GM23338 (cell line): ENCODE measurements around the gene RBM33. TPM values are rescaled to one million over a fixed set of nuclear protein-coding genes. Genes with fewer than 3 reads are reported as not detected.
A peak's percentile ranks its signal among the peaks of the same experiment; 100 is the strongest.

ENCODE experiments used
- ATAC-seq: fragments of 200-7000 bp; cut with Tn5 transposase; 3 replicates; pipeline ENCODE4 v1.9.1; 2020
- DNase-seq: peaks from one replicate; pipeline ENCODE4 v3.0.0-alpha.2; 2015; ENCODE audit warnings: low spot score
- H2AFZ ChIP-seq: fragments of 200-600 bp; sonication (generic); 2 replicates; pipeline ENCODE4 v1.8.0; 2016; ENCODE audit warnings: antibody characterized with exemption, mild to moderate bottlenecking, moderate library complexity
- H3F3A ChIP-seq: fragments of 200-600 bp; sonication (generic); replicated peaks from 2 replicates; pipeline ENCODE4 v1.8.0; 2017; ENCODE audit warnings: antibody characterized with exemption, mixed run types, low read depth
- H3K27ac ChIP-seq: fragments of 200-600 bp; sonication (generic); 2 replicates; pipeline ENCODE4 v1.6.1; 2016; ENCODE audit warnings: low read depth
- H3K27me3 ChIP-seq: fragments of 200-600 bp; sonication (generic); 2 replicates; pipeline ENCODE4 v1.8.0; 2016; ENCODE audit warnings: mild to moderate bottlenecking, mixed run types, moderate library complexity; ENCODE audit not compliant: insufficient read depth
- H3K36me3 ChIP-seq: fragments of 200-600 bp; sonication (generic); 2 replicates; pipeline ENCODE4 v1.8.0; 2016; ENCODE audit warnings: mild to moderate bottlenecking; ENCODE audit not compliant: insufficient read depth
- H3K4me1 ChIP-seq: fragments of 200-600 bp; sonication (generic); 2 replicates; pipeline ENCODE4 v1.8.0; 2016; ENCODE audit warnings: mild to moderate bottlenecking, moderate library complexity; ENCODE audit not compliant: insufficient read depth
- H3K4me2 ChIP-seq: fragments of 200-600 bp; sonication (generic); 2 replicates; pipeline ENCODE4 v1.7.1; 2017; ENCODE audit warnings: mixed run types
- H3K4me3 ChIP-seq: fragments of 200-600 bp; sonication (generic); 2 replicates; pipeline ENCODE4 v1.6.1; 2016; ENCODE audit warnings: mixed run types
- H3K79me2 ChIP-seq: fragments of 200-600 bp; sonication (generic); replicated peaks from 2 replicates; pipeline ENCODE4 v1.8.0; 2017; ENCODE audit warnings: mild to moderate bottlenecking; ENCODE audit not compliant: insufficient read depth
- H3K9me2 ChIP-seq: fragments of 200-600 bp; sonication (generic); 2 replicates; pipeline ENCODE4 v1.8.0; 2017; ENCODE audit not compliant: insufficient read depth
- H4K20me1 ChIP-seq: fragments of 200-600 bp; sonication (generic); replicated peaks from 2 replicates; pipeline ENCODE4 v1.8.0; 2017; ENCODE audit warnings: mild to moderate bottlenecking; ENCODE audit not compliant: insufficient read depth
- H3K27ac Mint-ChIP-seq: 2 replicates; pipeline ENCODE4 v1.8.0; 2020; ENCODE audit warnings: inconsistent platforms, mild to moderate bottlenecking, moderate library complexity, mixed read lengths
- H3K27me3 Mint-ChIP-seq: 3 replicates; pipeline ENCODE4 v1.8.0; 2022; ENCODE audit warnings: low read depth, mild to moderate bottlenecking, moderate library complexity, mixed read lengths, inconsistent platforms; ENCODE audit not compliant: insufficient read depth, poor library complexity
- H3K36me3 Mint-ChIP-seq: 3 replicates; pipeline ENCODE4 v1.8.0; 2021; ENCODE audit warnings: low read depth, mild to moderate bottlenecking, inconsistent platforms, moderate library complexity, mixed read lengths
- H3K4me1 Mint-ChIP-seq: 3 replicates; pipeline ENCODE4 v1.8.0; 2020; ENCODE audit warnings: mild to moderate bottlenecking, inconsistent platforms, mixed read lengths
- H3K4me3 Mint-ChIP-seq: 3 replicates; pipeline ENCODE4 v1.8.0; 2021; ENCODE audit warnings: moderate library complexity, mild to moderate bottlenecking, inconsistent platforms, mixed read lengths
- H3K9me3 Mint-ChIP-seq: 3 replicates; pipeline ENCODE4 v1.8.0; 2020; ENCODE audit warnings: moderate library complexity, mild to moderate bottlenecking, inconsistent platforms, mixed read lengths
- EZH2phosphoT487 ChIP-seq: fragments of 200-600 bp; sonication (generic); IDR thresholded peaks from one replicate; pipeline ENCODE4 v1.8.1; 2018; ENCODE audit warnings: antibody characterized with exemption; ENCODE audit not compliant: unreplicated experiment
- JUNB ChIP-seq: IDR thresholded peaks from one replicate; pipeline ENCODE4 v1.6.1; 2016; ENCODE audit warnings: antibody characterized with exemption; ENCODE audit not compliant: unreplicated experiment
- NANOG ChIP-seq: IDR thresholded peaks from 2 replicates; pipeline ENCODE4 v1.6.1; 2016; ENCODE audit warnings: antibody characterized with exemption, borderline replicate concordance
- POLR2AphosphoS5 ChIP-seq: IDR thresholded peaks from 2 replicates; pipeline ENCODE4 v1.6.1; 2016; ENCODE audit warnings: antibody characterized with exemption, low read depth
- ZNF114 ChIP-seq: fragments of 250-450 bp; sonication (Bioruptor Pico); IDR thresholded peaks from 2 replicates; pipeline ENCODE4 v1.5.0; 2020; ENCODE audit warnings: mild to moderate bottlenecking, moderate library complexity
- ZNF331 ChIP-seq: fragments of 250-450 bp; sonication (Bioruptor Pico); IDR thresholded peaks from 2 replicates; pipeline ENCODE4 v1.5.0; 2020; ENCODE audit warnings: low read depth, mild to moderate bottlenecking, moderate library complexity
- polyA plus RNA-seq: library from polyadenylated mRNA; unstranded; fragments of >200 nt; fragmentation: Nextera tagmentation; extraction: Ambion mirVana; gene quantifications from 2 replicates; pipeline ENCODE4 v1.2.1, GENCODE V29; 2016
- total RNA-seq: library from RNA; depleted of rRNA; stranded (reverse); fragments of >200 nt; shearing (Covaris generic); gene quantifications from 2 replicates; pipeline ENCODE4 v1.2.3, GENCODE V29; 2014
- TF ChIP-seq, protein P1 (sequence below): IDR thresholded peaks from one replicate; pipeline ENCODE4 v1.6.1; 2018; ENCODE audit warnings: antibody characterized with exemption; ENCODE audit not compliant: unreplicated experiment
- TF ChIP-seq, protein P2 (sequence below): IDR thresholded peaks from 2 replicates; pipeline ENCODE4 v1.6.1; 2016; ENCODE audit warnings: antibody characterized with exemption
- TF ChIP-seq, protein P3 (sequence below), 2 experiments: fragments of 200-600 bp in 1 of 2; sonication (generic) in 1 of 2; conservative IDR thresholded peaks; 2 replicates each; pipeline versions ENCODE4 v1.5.1 to v1.6.1; 2016 to 2017; ENCODE audit warnings: antibody characterized with exemption in 2 of 2, low read depth in 2 of 2, mild to moderate bottlenecking in 2 of 2, moderate library complexity in 1 of 2

Gene RBM33
- total and polyA plus RNA-seq, 2 experiments from 2014 or later = 47.7 to 94.7 TPM

DNA sequence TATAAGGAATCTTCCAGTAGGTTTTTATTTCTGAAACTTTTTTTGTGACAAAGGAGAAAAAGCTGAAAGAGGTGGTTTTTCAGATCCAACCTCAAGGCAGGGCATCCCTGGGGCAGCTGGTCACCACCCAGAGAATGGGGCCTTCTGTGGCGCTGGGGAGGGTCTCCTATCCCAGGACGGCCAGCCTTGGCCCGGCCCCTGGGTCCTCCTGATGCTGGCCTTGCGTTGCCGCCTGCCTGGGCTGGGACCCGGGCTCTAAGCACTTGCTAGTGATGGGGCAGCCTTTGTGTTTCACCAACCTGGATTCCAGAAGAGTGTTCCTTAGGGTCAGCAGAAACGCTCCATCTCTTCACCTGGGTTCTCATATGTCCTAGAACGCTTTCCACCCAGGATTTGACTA, 151.5 kb downstream of the RBM33 start (continued):
- TF ChIP-seq EZH2phosphoT487 (no peak), ZNF331 (no peak), ZNF114 (no peak), NANOG (no peak), POLR2AphosphoS5 (no peak), JUNB (no peak)
- TF ChIP-seq, protein P1, sequence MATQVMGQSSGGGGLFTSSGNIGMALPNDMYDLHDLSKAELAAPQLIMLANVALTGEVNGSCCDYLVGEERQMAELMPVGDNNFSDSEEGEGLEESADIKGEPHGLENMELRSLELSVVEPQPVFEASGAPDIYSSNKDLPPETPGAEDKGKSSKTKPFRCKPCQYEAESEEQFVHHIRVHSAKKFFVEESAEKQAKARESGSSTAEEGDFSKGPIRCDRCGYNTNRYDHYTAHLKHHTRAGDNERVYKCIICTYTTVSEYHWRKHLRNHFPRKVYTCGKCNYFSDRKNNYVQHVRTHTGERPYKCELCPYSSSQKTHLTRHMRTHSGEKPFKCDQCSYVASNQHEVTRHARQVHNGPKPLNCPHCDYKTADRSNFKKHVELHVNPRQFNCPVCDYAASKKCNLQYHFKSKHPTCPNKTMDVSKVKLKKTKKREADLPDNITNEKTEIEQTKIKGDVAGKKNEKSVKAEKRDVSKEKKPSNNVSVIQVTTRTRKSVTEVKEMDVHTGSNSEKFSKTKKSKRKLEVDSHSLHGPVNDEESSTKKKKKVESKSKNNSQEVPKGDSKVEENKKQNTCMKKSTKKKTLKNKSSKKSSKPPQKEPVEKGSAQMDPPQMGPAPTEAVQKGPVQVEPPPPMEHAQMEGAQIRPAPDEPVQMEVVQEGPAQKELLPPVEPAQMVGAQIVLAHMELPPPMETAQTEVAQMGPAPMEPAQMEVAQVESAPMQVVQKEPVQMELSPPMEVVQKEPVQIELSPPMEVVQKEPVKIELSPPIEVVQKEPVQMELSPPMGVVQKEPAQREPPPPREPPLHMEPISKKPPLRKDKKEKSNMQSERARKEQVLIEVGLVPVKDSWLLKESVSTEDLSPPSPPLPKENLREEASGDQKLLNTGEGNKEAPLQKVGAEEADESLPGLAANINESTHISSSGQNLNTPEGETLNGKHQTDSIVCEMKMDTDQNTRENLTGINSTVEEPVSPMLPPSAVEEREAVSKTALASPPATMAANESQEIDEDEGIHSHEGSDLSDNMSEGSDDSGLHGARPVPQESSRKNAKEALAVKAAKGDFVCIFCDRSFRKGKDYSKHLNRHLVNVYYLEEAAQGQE = no peak
- TF ChIP-seq, protein P2, sequence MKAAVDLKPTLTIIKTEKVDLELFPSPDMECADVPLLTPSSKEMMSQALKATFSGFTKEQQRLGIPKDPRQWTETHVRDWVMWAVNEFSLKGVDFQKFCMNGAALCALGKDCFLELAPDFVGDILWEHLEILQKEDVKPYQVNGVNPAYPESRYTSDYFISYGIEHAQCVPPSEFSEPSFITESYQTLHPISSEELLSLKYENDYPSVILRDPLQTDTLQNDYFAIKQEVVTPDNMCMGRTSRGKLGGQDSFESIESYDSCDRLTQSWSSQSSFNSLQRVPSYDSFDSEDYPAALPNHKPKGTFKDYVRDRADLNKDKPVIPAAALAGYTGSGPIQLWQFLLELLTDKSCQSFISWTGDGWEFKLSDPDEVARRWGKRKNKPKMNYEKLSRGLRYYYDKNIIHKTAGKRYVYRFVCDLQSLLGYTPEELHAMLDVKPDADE = no peak
- TF ChIP-seq, protein P3, sequence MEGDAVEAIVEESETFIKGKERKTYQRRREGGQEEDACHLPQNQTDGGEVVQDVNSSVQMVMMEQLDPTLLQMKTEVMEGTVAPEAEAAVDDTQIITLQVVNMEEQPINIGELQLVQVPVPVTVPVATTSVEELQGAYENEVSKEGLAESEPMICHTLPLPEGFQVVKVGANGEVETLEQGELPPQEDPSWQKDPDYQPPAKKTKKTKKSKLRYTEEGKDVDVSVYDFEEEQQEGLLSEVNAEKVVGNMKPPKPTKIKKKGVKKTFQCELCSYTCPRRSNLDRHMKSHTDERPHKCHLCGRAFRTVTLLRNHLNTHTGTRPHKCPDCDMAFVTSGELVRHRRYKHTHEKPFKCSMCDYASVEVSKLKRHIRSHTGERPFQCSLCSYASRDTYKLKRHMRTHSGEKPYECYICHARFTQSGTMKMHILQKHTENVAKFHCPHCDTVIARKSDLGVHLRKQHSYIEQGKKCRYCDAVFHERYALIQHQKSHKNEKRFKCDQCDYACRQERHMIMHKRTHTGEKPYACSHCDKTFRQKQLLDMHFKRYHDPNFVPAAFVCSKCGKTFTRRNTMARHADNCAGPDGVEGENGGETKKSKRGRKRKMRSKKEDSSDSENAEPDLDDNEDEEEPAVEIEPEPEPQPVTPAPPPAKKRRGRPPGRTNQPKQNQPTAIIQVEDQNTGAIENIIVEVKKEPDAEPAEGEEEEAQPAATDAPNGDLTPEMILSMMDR (conservative IDR thresholded peaks at IDR 0.05; ENCODE audit: low read depth in 2 of 2) = no peak

DNA sequence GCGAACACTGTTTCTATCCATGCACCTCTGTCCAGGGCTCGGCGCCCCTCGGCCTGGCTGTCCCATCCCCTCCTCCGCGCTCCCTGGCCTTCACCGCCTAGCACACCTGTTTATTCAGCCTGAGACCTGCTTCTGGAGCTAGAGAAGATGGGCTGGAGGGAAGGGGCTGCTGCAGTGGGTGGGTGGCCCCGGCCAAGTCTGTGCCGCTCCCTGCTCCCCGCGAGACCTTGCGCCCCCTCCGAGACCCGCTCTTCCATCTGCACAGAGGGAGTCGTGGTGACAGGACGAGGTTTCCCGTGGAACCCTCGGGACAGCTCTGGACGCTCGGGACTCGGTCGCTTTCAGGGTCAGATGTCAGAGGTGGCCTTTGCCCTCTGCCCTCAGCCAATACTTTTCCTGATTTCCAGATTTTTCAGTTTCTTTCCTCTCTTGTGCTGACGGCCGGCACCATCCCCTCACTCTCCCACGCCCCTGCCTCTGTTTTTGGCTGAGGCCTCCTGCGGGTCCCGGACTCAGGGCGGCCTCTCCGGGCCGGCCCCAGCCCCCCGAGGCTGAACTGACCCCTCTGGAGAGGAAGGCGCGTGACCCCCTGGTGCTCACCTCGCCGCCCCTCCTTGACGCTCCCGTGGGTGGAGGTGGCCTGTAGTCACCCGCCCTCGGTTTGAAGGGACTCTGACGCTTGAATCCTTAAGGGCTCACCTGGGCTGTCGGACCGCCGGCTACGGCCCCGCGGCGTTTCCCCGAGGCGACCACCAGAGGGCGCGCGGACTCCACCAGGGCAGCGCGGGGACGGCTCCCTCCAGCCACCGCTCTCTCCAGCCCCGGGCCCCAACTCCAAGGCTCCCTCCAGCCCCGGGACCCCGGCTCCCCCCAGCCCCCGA, 152.2 kb downstream of the RBM33 start:
- Histone ChIP-seq H2AFZ (no peak overlapping the region; the same call in 1 of the 2 replicates), H3K4me1 (no peaks in the 10 kb centered on the region), H3K36me3 (no peaks in the 10 kb centered on the region), H3K4me2 (peak overlapping the region; percentile 75), H3F3A (no peaks in the 10 kb centered on the region), H3K27me3 (peaks cover 57% of the 10 kb centered on the region), H4K20me1 (0 out of 2 replicates have a peak, but pooled peaks cover 4% of the 10 kb centered on the region), H3K4me3 (peak overlapping the region; percentile 42; the same call in 1 of the 2 replicates), H3K27ac (no peak overlapping the region), H3K9me2 (no peaks in the 10 kb centered on the region), H3K79me2 (no peaks in the 10 kb centered on the region)
- peak; percentile 68 for DNase-seq
- no peak overlapping the region; the same call in 2 of the 3 replicates for H3K4me3 Mint-ChIP-seq
- no peak overlapping the region for H3K27ac Mint-ChIP-seq
- peak; percentile 94 for ATAC-seq
- TF ChIP-seq POLR2AphosphoS5 (no peak), ZNF114 (no peak)
- TF ChIP-seq, protein P3 (conservative IDR thresholded peaks at IDR 0.05; ENCODE audit: low read depth in 2 of 2) = peak; percentile 43 to 89
- H3K27me3 Mint-ChIP-seq = peaks cover 47% of the 10 kb centered on the region
- peaks cover 4% of the 10 kb centered on the region; the same call in 2 of the 3 replicates for H3K9me3 Mint-ChIP-seq
- no peaks in the 10 kb centered on the region for H3K4me1 Mint-ChIP-seq
- no peaks in the 10 kb centered on the region; the same call in 2 of the 3 replicates for H3K36me3 Mint-ChIP-seq
